Measurements from ENCODE around the gene AFF2.

- no peak for TF ChIP-seq PATZ1 (CRISPR knock-in tag; IDR thresholded peaks at IDR 0.05; ENCODE audit: borderline replicate concordance)
- TF ChIP-seq CSDC2 (CRISPR knock-in tag; IDR thresholded peaks at IDR 0.05): no peak
- TF ChIP-seq ZFP3 (CRISPR knock-in tag; IDR thresholded peaks at IDR 0.05): no peak
Measured at GRCh38 chrX:148620023-148620422, 119.6 kb downstream of the AFF2 start.
